Transverse colon (tissue), 4 donors: ENCODE results near the gene GPD1L.

Experiments used
- CTCF ChIP-seq, 5 experiments: fragments of 200-600 bp in 3 of 5; fragments of 450-650 bp in 2 of 5; sonication (generic) in 3 of 5; IDR thresholded peaks; 1 replicate in 2 of 5; 2 replicates in 3 of 5; pipeline ENCODE4 v1.5.1; 2016 to 2017; ENCODE audit warnings: antibody characterized with exemption in 5 of 5, inconsistent platforms in 3 of 5, mild to moderate bottlenecking in 2 of 5, moderate library complexity in 1 of 5
- EP300 ChIP-seq: sonication (generic); formaldehyde crosslinking; IDR thresholded peaks from one replicate; pipeline ENCODE4 v1.6.1; 2017; ENCODE audit warnings: antibody characterized with exemption, low read depth
- POLR2AphosphoS5 ChIP-seq, 3 donors: sonication (generic); formaldehyde crosslinking; IDR thresholded peaks; one replicate each; pipeline ENCODE4 v1.6.1; 2016; ENCODE audit warnings: antibody characterized with exemption in 3 of 3

DNA sequence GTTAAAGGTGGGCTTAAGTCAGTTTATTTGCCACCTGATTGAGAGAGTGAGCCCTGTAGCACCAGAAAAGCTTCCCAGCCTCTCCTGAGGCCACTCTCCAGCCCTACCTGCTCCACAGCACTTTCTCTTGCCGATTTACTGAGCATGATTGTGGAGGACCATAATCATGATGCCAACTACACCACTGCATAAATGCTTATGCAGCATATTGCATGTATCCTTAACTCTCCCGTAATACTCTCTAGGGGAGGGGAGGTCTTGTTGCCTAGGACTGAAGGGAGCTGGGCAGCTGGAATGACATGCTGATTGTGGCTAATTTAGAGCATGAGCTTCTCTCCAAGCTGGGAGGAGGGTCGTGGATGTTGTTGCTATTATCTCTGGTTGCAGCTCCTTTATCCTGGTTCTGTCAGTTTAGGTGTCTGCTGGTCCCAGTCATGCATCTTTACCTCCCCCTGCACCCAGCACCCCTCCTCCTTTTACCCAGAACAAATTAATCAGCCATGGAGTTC lies 54.3 kb downstream of the GPD1L start:
- no peak for TF ChIP-seq CTCF (IDR thresholded peaks at IDR 0.05)
- no peak for TF ChIP-seq POLR2AphosphoS5 (IDR thresholded peaks at IDR 0.05)
- TF ChIP-seq EP300: no peak
